Neural cell (in vitro differentiated cells): Measurements from ENCODE around the gene GLUL. TPM values are rescaled to one million over a fixed set of nuclear protein-coding genes. Genes with fewer than 3 reads are reported as not detected.

ENCODE experiments used
- H2AFZ ChIP-seq: fragments of 200-600, 300-800 bp; sonication (generic), shearing (Covaris generic); 2 replicates; pipeline ENCODE4 v1.6.0; 2014; ENCODE audit warnings: low read depth, mild to moderate bottlenecking, antibody characterized with exemption, low read length, moderate library complexity
- H3F3A ChIP-seq: fragments of 200-600 bp; shearing (Covaris generic); 2 replicates; pipeline ENCODE4 v1.6.1; 2016; ENCODE audit warnings: mild to moderate bottlenecking, moderate library complexity, mixed read lengths, antibody characterized with exemption, low read length; ENCODE audit not compliant: insufficient read depth, poor library complexity, severe bottlenecking
- H3K27ac ChIP-seq: fragments of 200-600, 300-800 bp; sonication (generic), shearing (Covaris generic); 2 replicates; pipeline ENCODE4 v1.5.1; 2014; ENCODE audit warnings: mild to moderate bottlenecking, low read length, moderate library complexity
- H3K27me3 ChIP-seq: fragments of 300-800, 200-600 bp; sonication (generic), shearing (Covaris generic); 2 replicates; pipeline ENCODE4 v1.6.0; 2014; ENCODE audit warnings: mild to moderate bottlenecking, low read depth, low read length, moderate library complexity; ENCODE audit not compliant: insufficient read depth
- H3K36me3 ChIP-seq: fragments of 300-800, 200-600 bp; sonication (generic), shearing (Covaris generic); 2 replicates; pipeline ENCODE4 v1.5.1; 2014; ENCODE audit warnings: mild to moderate bottlenecking, antibody characterized with exemption, low read length, moderate library complexity; ENCODE audit not compliant: insufficient read depth
- H3K4me2 ChIP-seq: fragments of 300-800, 200-600 bp; sonication (generic), shearing (Covaris generic); 2 replicates; pipeline ENCODE4 v1.6.0; 2014; ENCODE audit warnings: mild to moderate bottlenecking, low read length
- H3K4me3 ChIP-seq: fragments of 300-800, 200-600 bp; sonication (generic), shearing (Covaris generic); 2 replicates; pipeline ENCODE4 v1.5.1; 2014; ENCODE audit warnings: mild to moderate bottlenecking, low read length, moderate library complexity
- H3K79me2 ChIP-seq: fragments of 200-600 bp; shearing (Covaris generic); replicated peaks from 2 replicates; pipeline ENCODE4 v1.6.0; 2014; ENCODE audit warnings: mild to moderate bottlenecking, low read length, moderate library complexity; ENCODE audit not compliant: insufficient read depth
- H3K9ac ChIP-seq: fragments of 300-800, 200-600 bp; sonication (generic), shearing (Covaris generic); 2 replicates; pipeline ENCODE4 v1.6.1; 2016; ENCODE audit warnings: mild to moderate bottlenecking, low read length, mixed read lengths
- H3K9me2 ChIP-seq: fragments of 200-600 bp; shearing (Covaris generic); 2 replicates; pipeline ENCODE4 v1.6.1; 2016; ENCODE audit warnings: mild to moderate bottlenecking, low read length, mixed read lengths; ENCODE audit not compliant: insufficient read depth
- H3K9me3 ChIP-seq: fragments of 200-600, 300-800 bp; sonication (generic), shearing (Covaris generic); 2 replicates; pipeline ENCODE4 v1.6.1; 2016; ENCODE audit warnings: mild to moderate bottlenecking, mixed run types, low read length, moderate library complexity, mixed read lengths
- H4K20me1 ChIP-seq: fragments of 200-600 bp; shearing (Covaris generic); 2 replicates; pipeline ENCODE4 v1.6.1; 2016; ENCODE audit warnings: mild to moderate bottlenecking, mixed run types; ENCODE audit not compliant: insufficient read depth
- EP300 ChIP-seq: fragments of 450-650 bp; conservative IDR thresholded peaks from 2 replicates; pipeline ENCODE4 v1.6.1; 2014; ENCODE audit warnings: antibody characterized with exemption, mild to moderate bottlenecking, moderate library complexity; ENCODE audit not compliant: poor library complexity, severe bottlenecking
- EZH2 ChIP-seq: fragments of 200-600, 300-800 bp; shearing (Covaris generic), sonication (generic); IDR thresholded peaks from 2 replicates; pipeline ENCODE4 v1.6.1; 2014; ENCODE audit warnings: antibody characterized with exemption, low read length, borderline replicate concordance, mild to moderate bottlenecking; ENCODE audit not compliant: insufficient read depth, poor library complexity, severe bottlenecking
- MXI1 ChIP-seq: fragments of 450-650 bp; conservative IDR thresholded peaks from 2 replicates; pipeline ENCODE4 v1.6.1; 2014; ENCODE audit warnings: antibody characterized with exemption, mild to moderate bottlenecking; ENCODE audit not compliant: poor library complexity, severe bottlenecking
- RAD21 ChIP-seq: fragments of 450-650 bp; conservative IDR thresholded peaks from 2 replicates; pipeline ENCODE4 v1.6.1; 2014; ENCODE audit warnings: antibody characterized with exemption, mild to moderate bottlenecking, moderate library complexity
- SMC3 ChIP-seq: fragments of 450-650 bp; conservative IDR thresholded peaks from 2 replicates; pipeline ENCODE4 v1.6.1; 2014; ENCODE audit warnings: antibody characterized with exemption, mild to moderate bottlenecking, moderate library complexity; ENCODE audit not compliant: poor library complexity
- polyA plus RNA-seq: library from polyadenylated mRNA; depleted of rRNA; stranded (reverse); fragments of >200 nt; gene quantifications from 2 replicates; pipeline ENCODE4 v1.2.3, GENCODE V29; 2014
- TF ChIP-seq, protein P1 (sequence below): fragments of 450-650 bp; IDR thresholded peaks from 2 replicates; pipeline ENCODE4 v1.5.1; 2014; ENCODE audit warnings: antibody characterized with exemption, mild to moderate bottlenecking, moderate library complexity; ENCODE audit not compliant: poor library complexity, severe bottlenecking
- TF ChIP-seq, protein P2 (sequence below): IDR thresholded peaks from 2 replicates; pipeline ENCODE4 v1.6.1; 2012; ENCODE audit warnings: borderline replicate concordance

The GLUL gene
- polyA plus RNA-seq, 1 donor from 2014 or later = 219 TPM

DNA sequence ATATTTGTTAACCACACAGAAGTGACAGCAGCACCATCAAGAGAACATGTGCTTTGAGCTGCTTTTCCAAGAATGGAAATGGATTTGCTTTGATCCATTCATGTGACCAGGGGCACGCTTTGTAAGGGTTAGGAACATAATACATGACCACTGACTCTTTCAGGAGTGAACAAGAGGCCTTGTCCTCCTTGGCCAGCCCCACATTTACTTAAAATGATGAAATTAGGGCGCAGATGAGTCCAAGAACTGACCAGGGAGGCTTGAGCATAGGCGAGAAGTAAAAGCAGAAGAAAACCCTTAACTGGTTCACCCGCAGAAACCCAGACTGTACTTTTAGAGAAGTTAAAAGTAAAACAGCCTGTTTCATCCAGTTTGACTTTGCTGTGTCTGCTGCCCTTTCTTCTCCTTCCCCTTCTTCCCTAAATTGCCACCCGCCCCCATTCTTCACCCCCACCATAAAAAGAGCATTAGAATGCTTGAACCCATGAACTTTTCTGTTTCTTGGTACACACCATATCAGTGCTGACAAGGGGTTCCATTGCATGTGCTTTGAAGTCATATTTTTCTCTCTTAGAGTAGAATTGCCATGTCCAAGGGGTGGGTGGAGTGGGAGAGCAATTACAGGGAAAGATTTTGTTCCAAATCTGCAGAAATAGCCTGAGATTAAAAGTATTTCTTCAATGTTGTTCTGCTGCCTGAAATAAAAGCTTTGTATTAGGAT, 2.6 kb upstream of the GLUL start:
- no peak overlapping the region for H3K27ac ChIP-seq
- H3K36me3 ChIP-seq = no peaks in the 10 kb centered on the region
- no peaks in the 10 kb centered on the region for H3K27me3 ChIP-seq
- peaks cover 14% of the 10 kb centered on the region for H4K20me1 ChIP-seq
- no peaks in the 10 kb centered on the region for H3K9me2 ChIP-seq
- no peak overlapping the region for H3K9ac ChIP-seq
- no peak overlapping the region for H2AFZ ChIP-seq
- H3K4me3 ChIP-seq = no peak overlapping the region
- H3F3A ChIP-seq = no peaks in the 10 kb centered on the region
- no peak for TF ChIP-seq RAD21
- TF ChIP-seq, protein P1, sequence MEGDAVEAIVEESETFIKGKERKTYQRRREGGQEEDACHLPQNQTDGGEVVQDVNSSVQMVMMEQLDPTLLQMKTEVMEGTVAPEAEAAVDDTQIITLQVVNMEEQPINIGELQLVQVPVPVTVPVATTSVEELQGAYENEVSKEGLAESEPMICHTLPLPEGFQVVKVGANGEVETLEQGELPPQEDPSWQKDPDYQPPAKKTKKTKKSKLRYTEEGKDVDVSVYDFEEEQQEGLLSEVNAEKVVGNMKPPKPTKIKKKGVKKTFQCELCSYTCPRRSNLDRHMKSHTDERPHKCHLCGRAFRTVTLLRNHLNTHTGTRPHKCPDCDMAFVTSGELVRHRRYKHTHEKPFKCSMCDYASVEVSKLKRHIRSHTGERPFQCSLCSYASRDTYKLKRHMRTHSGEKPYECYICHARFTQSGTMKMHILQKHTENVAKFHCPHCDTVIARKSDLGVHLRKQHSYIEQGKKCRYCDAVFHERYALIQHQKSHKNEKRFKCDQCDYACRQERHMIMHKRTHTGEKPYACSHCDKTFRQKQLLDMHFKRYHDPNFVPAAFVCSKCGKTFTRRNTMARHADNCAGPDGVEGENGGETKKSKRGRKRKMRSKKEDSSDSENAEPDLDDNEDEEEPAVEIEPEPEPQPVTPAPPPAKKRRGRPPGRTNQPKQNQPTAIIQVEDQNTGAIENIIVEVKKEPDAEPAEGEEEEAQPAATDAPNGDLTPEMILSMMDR = no peak
- H3K9me3 ChIP-seq = no peaks in the 10 kb centered on the region
- peaks cover 27% of the 10 kb centered on the region for H3K79me2 ChIP-seq
- H3K4me2 ChIP-seq = no peak overlapping the region

DNA sequence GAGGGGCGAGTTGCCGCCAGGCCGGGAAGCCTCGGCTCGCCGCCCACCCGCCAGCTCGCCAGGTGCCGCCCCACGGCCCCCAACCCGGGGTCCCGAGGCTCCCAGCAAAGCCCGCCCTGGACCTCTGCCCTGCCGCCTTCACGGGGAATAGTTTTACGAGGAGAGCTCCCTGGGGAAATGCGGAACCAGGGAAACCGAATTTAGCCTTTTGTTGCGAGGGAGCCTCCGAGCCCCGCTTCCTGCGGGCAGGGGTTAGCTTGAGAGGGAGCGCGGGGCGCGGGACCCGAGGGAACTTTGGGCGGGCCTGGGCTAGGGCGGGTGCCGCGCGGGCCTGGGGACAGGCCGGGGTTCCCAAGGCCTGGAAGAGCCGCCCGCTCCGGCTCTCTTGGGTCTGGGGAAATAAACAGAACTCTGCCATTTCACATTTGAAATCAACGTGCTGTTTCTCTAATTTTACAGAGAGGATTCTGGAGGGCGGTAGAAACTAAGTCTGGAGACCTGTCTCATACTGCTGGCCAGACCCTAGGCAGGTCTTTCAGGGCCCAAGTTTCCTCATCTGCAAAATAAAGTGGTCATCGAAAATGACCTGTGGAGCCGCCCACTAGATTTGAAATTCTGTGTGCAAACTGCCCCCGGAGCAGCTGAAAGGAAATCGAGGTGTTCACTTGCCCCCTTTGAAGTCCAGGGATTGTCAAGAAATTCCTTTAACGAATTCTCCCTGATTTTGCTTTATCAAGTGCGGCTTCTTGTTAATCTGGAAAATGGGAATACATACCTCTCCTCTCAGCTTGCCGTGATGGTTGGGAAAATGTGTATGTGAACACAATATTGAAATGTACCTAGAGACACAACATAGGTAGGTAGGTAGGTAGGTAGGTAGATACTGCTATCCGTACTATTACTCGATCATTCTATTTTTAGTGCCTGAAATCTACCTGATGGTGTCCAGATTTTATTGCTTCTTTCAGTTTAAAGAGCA, 749 bp upstream of the GLUL start:
- H3K4me2 ChIP-seq = peak overlapping the region; percentile 69
- no peak for TF ChIP-seq MXI1
- TF ChIP-seq, protein P2, sequence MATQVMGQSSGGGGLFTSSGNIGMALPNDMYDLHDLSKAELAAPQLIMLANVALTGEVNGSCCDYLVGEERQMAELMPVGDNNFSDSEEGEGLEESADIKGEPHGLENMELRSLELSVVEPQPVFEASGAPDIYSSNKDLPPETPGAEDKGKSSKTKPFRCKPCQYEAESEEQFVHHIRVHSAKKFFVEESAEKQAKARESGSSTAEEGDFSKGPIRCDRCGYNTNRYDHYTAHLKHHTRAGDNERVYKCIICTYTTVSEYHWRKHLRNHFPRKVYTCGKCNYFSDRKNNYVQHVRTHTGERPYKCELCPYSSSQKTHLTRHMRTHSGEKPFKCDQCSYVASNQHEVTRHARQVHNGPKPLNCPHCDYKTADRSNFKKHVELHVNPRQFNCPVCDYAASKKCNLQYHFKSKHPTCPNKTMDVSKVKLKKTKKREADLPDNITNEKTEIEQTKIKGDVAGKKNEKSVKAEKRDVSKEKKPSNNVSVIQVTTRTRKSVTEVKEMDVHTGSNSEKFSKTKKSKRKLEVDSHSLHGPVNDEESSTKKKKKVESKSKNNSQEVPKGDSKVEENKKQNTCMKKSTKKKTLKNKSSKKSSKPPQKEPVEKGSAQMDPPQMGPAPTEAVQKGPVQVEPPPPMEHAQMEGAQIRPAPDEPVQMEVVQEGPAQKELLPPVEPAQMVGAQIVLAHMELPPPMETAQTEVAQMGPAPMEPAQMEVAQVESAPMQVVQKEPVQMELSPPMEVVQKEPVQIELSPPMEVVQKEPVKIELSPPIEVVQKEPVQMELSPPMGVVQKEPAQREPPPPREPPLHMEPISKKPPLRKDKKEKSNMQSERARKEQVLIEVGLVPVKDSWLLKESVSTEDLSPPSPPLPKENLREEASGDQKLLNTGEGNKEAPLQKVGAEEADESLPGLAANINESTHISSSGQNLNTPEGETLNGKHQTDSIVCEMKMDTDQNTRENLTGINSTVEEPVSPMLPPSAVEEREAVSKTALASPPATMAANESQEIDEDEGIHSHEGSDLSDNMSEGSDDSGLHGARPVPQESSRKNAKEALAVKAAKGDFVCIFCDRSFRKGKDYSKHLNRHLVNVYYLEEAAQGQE = peak; percentile 15
- H2AFZ ChIP-seq = peak overlapping the region; percentile 92
- H3K9me2 ChIP-seq = no peaks in the 10 kb centered on the region
- H3K36me3 ChIP-seq = peaks cover 11% of the 10 kb centered on the region
- peaks cover 46% of the 10 kb centered on the region for H3K79me2 ChIP-seq
- no peaks in the 10 kb centered on the region for H3F3A ChIP-seq
- H4K20me1 ChIP-seq = peaks cover 27% of the 10 kb centered on the region
- no peaks in the 10 kb centered on the region for H3K27me3 ChIP-seq
- H3K9me3 ChIP-seq = no peaks in the 10 kb centered on the region
- peak overlapping the region; percentile 94 for H3K9ac ChIP-seq
- H3K27ac ChIP-seq = peak overlapping the region; percentile 91
- H3K4me3 ChIP-seq = peak overlapping the region; percentile 98

DNA sequence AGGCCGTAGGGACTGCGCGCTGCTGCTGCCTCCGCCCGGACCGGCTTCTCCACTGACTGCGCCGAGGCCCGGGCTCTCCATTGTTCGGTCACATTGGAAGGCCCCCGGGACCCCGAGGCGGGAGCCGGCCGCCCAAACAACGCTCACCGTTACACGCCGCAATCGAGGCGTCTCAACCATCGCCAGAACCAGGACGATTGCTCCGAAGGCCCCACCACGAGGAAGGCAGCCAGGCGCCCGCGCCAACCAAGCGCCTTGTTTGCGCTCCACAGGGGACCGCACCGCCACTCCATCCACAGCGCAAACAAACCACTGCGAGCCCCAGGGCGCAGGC, 595 bp downstream of the GLUL start:
- peaks cover 27% of the 10 kb centered on the region for H4K20me1 ChIP-seq
- no peaks in the 10 kb centered on the region for H3K9me3 ChIP-seq
- H3K36me3 ChIP-seq = peaks cover 11% of the 10 kb centered on the region
- peak overlapping the region; percentile 86 for H3K4me2 ChIP-seq
- no peaks in the 10 kb centered on the region for H3K27me3 ChIP-seq
- H3K27ac ChIP-seq = peak overlapping the region; percentile 86
- H3F3A ChIP-seq = no peaks in the 10 kb centered on the region
- peak overlapping the region; percentile 94 for H3K9ac ChIP-seq
- no peaks in the 10 kb centered on the region for H3K9me2 ChIP-seq
- H3K79me2 ChIP-seq = peaks cover 46% of the 10 kb centered on the region
- H3K4me3 ChIP-seq = peak overlapping the region; percentile 98
- peak overlapping the region; percentile 65 for H2AFZ ChIP-seq
- TF ChIP-seq EZH2 (no peak), EP300 (no peak), MXI1 (no peak), RAD21 (no peak), SMC3 (no peak)
- TF ChIP-seq, protein P2 = no peak
- TF ChIP-seq, protein P1 = no peak
